ACC112 (cell line): ENCODE results near the gene PTPRN2.

Source experiments
- H2AFZ ChIP-seq: fragments of 200-600 bp; sonication (generic); one replicate; pipeline ENCODE4 v1.6.0; 2017; ENCODE audit warnings: antibody characterized with exemption, low read length; ENCODE audit not compliant: unreplicated experiment
- H3K27ac ChIP-seq: fragments of 200-600 bp; sonication (generic); 2 replicates; pipeline ENCODE4 v1.5.1; 2014; ENCODE audit warnings: low read depth, mild to moderate bottlenecking, antibody characterized with exemption, low read length, moderate library complexity
- H3K27me3 ChIP-seq: fragments of 200-600 bp; sonication (generic); 2 replicates; pipeline ENCODE4 v1.6.1; 2014; ENCODE audit warnings: mild to moderate bottlenecking, antibody characterized with exemption, low read length, moderate library complexity, mixed read lengths; ENCODE audit not compliant: insufficient read depth
- H3K36me3 ChIP-seq: fragments of 200-600 bp; sonication (generic); 2 replicates; pipeline ENCODE4 v1.6.1; 2016; ENCODE audit warnings: mild to moderate bottlenecking, antibody characterized with exemption, low read length, moderate library complexity, mixed read lengths; ENCODE audit not compliant: insufficient read depth
- H3K4me1 ChIP-seq: fragments of 200-600 bp; sonication (generic); one replicate; pipeline ENCODE4 v1.6.1; 2016; ENCODE audit warnings: low read length, mixed read lengths; ENCODE audit not compliant: insufficient read depth, unreplicated experiment, control insufficient read depth
- H3K4me3 ChIP-seq: fragments of 200-600 bp; sonication (generic); 2 replicates; pipeline ENCODE4 v1.5.1; 2014; ENCODE audit warnings: mild to moderate bottlenecking, low read depth, low read length
- H3K79me2 ChIP-seq: fragments of 200-600 bp; sonication (generic); one replicate; pipeline ENCODE4 v1.6.0; 2016; ENCODE audit warnings: low read length; ENCODE audit not compliant: control insufficient read depth, unreplicated experiment, insufficient read depth

PTPRN2 gene

DNA sequence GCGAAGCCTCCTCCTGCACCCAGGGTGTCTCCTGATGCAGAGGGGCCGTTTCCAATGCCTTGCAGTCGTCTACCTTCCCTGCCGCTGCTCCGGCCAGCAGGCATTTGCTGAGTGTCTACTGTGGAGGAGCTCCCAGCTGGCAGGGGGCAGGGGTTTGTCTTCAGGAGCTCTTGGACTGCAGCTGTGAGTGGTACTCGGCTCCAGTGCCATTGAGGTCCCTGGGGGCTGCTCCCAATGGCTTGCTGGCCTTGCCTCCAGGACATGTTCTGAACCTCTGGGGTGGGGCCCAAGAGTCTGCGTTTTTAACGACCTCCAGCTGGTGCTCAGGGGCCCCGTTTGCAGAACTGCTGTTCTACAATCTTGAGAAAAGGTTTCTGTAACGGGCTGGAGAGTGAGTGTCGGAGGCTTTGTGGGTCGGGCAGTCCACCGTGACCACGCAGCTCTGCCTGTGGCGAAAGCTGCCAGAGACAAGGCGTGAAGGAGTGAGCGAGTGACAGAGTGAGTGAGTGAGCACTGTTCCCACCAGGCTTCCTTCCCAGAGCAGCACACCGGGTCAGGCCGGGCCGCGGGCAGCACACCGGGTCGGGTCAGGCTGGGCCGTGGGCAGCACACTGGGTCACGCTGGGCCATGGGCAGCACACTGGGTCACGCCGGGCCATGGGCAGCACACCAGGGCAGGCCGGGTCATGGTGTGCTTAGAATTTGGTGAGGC, 520.2 kb downstream of the PTPRN2 start:
- H3K79me2 ChIP-seq = no peaks in the 10 kb centered on the region

GRCh38 chr7:158066085-158066484, 521.5 kb downstream of the PTPRN2 start:
- Histone ChIP-seq H3K36me3 (no peaks in the 10 kb centered on the region), H3K27me3 (no peaks in the 10 kb centered on the region), H3K4me3 (no peak overlapping the region), H2AFZ (no peak overlapping the region), H3K79me2 (no peaks in the 10 kb centered on the region), H3K27ac (no peak overlapping the region), H3K4me1 (no peaks in the 10 kb centered on the region)

More for the DNA sequence above, 520.2 kb downstream of the PTPRN2 start:
- no peak overlapping the region for H3K4me3 ChIP-seq
- H2AFZ ChIP-seq = no peak overlapping the region
- H3K27me3 ChIP-seq = no peaks in the 10 kb centered on the region
- H3K36me3 ChIP-seq = no peaks in the 10 kb centered on the region
- no peaks in the 10 kb centered on the region for H3K4me1 ChIP-seq
- H3K27ac ChIP-seq = no peak overlapping the region

GRCh38 chr7:158065340-158065739, 522.3 kb downstream of the PTPRN2 start:
- no peaks in the 10 kb centered on the region for H3K36me3 ChIP-seq
- H2AFZ ChIP-seq = no peak overlapping the region
- H3K4me1 ChIP-seq = no peaks in the 10 kb centered on the region
- H3K79me2 ChIP-seq = no peaks in the 10 kb centered on the region
- H3K27me3 ChIP-seq = no peaks in the 10 kb centered on the region
- H3K27ac ChIP-seq = no peak overlapping the region
- H3K4me3 ChIP-seq = no peak overlapping the region

DNA sequence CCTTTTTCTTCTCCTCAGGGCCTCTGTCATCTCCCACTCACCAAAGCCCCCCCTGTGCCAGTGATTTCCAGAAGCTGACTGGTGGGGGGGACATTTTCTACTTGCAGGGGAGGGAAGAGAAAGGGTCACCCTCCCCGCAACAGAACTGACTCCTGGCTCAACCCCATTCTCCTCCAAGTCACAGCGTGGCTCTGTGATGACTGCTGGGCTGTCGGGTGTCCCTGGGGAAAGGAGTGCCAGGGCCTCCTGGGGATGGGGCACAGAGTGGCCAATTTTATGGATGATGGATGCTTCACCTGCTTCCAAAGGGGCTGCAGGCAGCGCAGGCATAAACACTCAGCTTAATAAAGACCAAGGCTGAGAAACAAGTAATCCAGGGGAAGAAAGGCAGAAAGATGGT, 523.0 kb downstream of the PTPRN2 start:
- Histone ChIP-seq H3K79me2 (no peaks in the 10 kb centered on the region), H2AFZ (no peak overlapping the region), H3K27me3 (no peaks in the 10 kb centered on the region), H3K36me3 (no peaks in the 10 kb centered on the region), H3K4me1 (no peaks in the 10 kb centered on the region), H3K4me3 (no peak overlapping the region), H3K27ac (no peak overlapping the region)

GRCh38 chr7:158063850-158064610, 523.6 kb downstream of the PTPRN2 start:
- Histone ChIP-seq H3K4me3 (no peak overlapping the region), H3K27ac (no peak overlapping the region), H3K4me1 (no peaks in the 10 kb centered on the region), H3K27me3 (no peaks in the 10 kb centered on the region), H2AFZ (no peak overlapping the region), H3K36me3 (no peaks in the 10 kb centered on the region), H3K79me2 (no peaks in the 10 kb centered on the region)

DNA sequence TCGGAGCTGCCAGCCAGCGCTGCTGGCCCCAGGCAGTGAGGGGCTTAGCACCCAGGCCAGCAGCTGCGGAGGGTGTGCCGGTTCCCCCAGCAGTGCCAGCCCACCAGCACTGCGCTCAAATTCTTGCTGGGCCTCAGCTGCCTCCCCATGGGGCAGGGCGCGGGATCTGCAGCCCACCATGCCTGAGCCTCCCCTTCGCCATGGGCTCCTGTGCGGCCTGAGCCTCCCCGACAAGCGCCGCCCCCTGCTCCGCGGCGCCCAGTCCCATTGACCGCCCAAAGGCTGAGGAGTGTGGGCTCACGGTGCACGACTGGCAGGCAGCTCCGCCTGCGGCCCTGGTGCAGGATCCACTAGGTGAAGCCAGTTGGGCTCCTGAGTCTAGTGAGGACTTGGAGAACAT, 525.0 kb downstream of the PTPRN2 start:
- no peaks in the 10 kb centered on the region for H3K79me2 ChIP-seq
- no peaks in the 10 kb centered on the region for H3K27me3 ChIP-seq
- no peak overlapping the region for H3K4me3 ChIP-seq
- no peaks in the 10 kb centered on the region for H3K4me1 ChIP-seq
- H3K27ac ChIP-seq = no peak overlapping the region
- no peaks in the 10 kb centered on the region for H3K36me3 ChIP-seq
- H2AFZ ChIP-seq = no peak overlapping the region

DNA sequence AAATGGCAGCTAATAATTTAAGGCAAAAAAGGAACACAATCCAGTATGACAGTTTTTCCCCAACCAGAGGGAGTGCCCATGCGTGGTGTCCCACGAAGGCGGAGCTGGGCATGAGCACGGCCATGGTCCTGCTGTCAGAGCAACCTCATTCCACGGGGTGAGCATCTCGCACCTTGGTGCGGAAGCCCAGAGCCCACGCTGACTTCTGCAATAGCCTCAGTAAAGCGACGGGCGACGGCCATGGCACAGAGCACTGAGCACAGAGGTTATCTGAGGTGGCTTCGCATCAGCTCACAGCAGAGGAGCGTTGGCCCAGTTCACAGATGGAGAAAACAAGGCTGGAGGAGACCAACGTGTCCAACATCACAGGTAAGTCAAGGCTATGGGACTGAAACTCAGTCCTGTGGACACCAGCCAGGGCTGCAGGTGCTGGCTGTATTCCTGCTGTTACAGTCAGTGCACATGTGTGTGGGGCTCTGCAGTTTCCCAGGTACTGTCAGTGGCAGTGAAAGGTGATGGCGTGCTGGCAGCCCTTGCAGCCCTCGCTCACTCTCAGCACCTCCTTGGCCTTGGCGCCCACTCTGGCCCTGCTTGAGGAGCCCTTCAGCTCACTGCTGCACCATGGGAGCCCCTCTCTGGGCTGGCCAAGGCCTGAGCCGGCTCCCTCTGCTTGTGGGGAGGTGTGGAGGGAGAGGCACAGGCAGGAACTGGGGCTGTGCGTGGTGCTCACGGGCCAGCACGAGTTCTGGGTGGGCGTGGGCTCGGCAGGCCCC, 525.6 kb downstream of the PTPRN2 start:
- H3K4me3 ChIP-seq = no peak overlapping the region
- H3K27me3 ChIP-seq = no peaks in the 10 kb centered on the region
- H3K27ac ChIP-seq = no peak overlapping the region
- H2AFZ ChIP-seq = no peak overlapping the region
- no peaks in the 10 kb centered on the region for H3K4me1 ChIP-seq
- no peaks in the 10 kb centered on the region for H3K79me2 ChIP-seq
- H3K36me3 ChIP-seq = no peaks in the 10 kb centered on the region

- Histone ChIP-seq H3K4me3 (no peak overlapping the region), H3K27ac (no peak overlapping the region), H3K36me3 (no peaks in the 10 kb centered on the region), H3K27me3 (no peaks in the 10 kb centered on the region), H3K79me2 (no peaks in the 10 kb centered on the region), H3K4me1 (no peaks in the 10 kb centered on the region), H2AFZ (no peak overlapping the region)
Observed at GRCh38 chr7:158061026-158061630, 526.5 kb downstream of the PTPRN2 start.

DNA sequence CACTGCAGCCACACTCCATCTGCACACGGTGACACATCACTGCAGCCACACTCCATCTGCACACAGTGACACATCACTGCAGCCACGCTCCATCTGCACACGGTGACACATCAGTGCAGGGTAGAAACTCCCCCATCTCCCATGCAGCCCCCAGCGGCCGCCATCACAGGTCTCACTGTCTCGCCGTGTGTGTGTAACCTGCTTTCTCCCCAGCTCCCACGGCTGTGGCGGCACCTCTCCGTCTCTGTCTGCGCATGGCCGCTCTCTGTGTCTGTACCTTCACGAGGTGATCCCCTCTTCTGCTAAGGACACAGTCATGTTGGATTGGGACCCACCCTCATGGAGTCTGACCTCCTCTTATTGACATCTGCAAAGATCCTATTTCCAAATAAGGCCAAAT, 527.4 kb downstream of the PTPRN2 start:
- Histone ChIP-seq H3K36me3 (no peaks in the 10 kb centered on the region), H3K27ac (no peak overlapping the region), H2AFZ (no peak overlapping the region), H3K4me1 (no peaks in the 10 kb centered on the region), H3K27me3 (no peaks in the 10 kb centered on the region), H3K79me2 (no peaks in the 10 kb centered on the region), H3K4me3 (no peak overlapping the region)

DNA sequence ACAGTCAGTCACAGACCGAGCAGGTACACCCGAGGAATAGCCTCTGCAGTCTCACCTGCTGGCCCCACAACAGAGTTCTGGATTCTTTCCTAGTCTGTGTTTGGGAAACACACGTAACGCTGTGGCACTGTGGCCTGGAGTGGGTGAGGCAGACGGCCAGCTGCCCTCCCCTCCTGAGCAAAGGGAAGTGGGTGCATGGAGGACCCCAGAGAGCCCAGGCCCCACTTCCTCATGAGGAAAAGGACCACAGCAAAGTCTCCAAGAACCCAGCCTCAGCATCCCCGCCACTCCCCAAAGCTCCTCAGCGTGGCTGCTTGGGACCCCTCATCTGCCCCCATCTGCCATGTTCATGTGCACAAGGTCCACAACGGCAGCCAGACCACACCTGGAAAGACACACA, 530.2 kb downstream of the PTPRN2 start:
- Histone ChIP-seq H3K27ac (no peak overlapping the region), H3K79me2 (no peaks in the 10 kb centered on the region), H2AFZ (no peak overlapping the region), H3K27me3 (no peaks in the 10 kb centered on the region), H3K4me1 (no peaks in the 10 kb centered on the region), H3K36me3 (no peaks in the 10 kb centered on the region), H3K4me3 (no peak overlapping the region)
